Ascending aorta (tissue), 2 donors: ENCODE measurements around the gene CTAGE1. TPM values are rescaled to one million over a fixed set of nuclear protein-coding genes. Genes with fewer than 3 reads are reported as not detected.

Experiments used
- DNase-seq, 2 donors: peaks; one replicate each; pipeline ENCODE4 v3.0.0-alpha.2; 2019; ENCODE audit warnings: low spot score in 2 of 2
- H3K27ac ChIP-seq, 2 donors: fragments of 200-600 bp; sonication (generic); one replicate each; pipeline ENCODE4 v1.5.1; 2016 to 2017; ENCODE audit warnings: mild to moderate bottlenecking in 1 of 2
- H3K27me3 ChIP-seq: fragments of 200-600 bp; sonication (generic); one replicate; pipeline ENCODE4 v1.5.1; 2017
- H3K36me3 ChIP-seq, 2 donors: fragments of 200-600 bp; sonication (generic); one replicate each; pipeline ENCODE4 v1.5.1; 2016
- H3K4me1 ChIP-seq, 2 donors: fragments of 200-600 bp; sonication (generic); one replicate each; pipeline ENCODE4 v1.5.1; 2016 to 2017; ENCODE audit warnings: mild to moderate bottlenecking in 1 of 2
- H3K4me3 ChIP-seq, 2 donors: fragments of 200-600 bp; sonication (generic); one replicate each; pipeline ENCODE4 v1.5.1; 2016 to 2017; ENCODE audit warnings: mild to moderate bottlenecking in 1 of 2
- H3K9me3 ChIP-seq, 2 donors: fragments of 200-600 bp; sonication (generic); one replicate each; pipeline ENCODE4 v1.5.1; 2016
- CTCF ChIP-seq, 3 experiments: fragments of 200-600 bp in 2 of 3; fragments of 450-650 bp in 1 of 3; sonication (generic) in 2 of 3; IDR thresholded peaks; one replicate each; pipeline ENCODE4 v1.5.1; 2016 to 2019; ENCODE audit warnings: antibody characterized with exemption in 3 of 3, mild to moderate bottlenecking in 1 of 3, moderate library complexity in 1 of 3
- intact Hi-C: fragments of 100-400 bp; cut with DNase I; formaldehyde crosslinking; loops from one replicate; pipeline ENCODE4 v1.15.1; 2023
- total RNA-seq: library from RNA; depleted of rRNA; stranded (reverse); fragments of >200 nt; gene quantifications from one replicate; pipeline ENCODE4 v1.1.0, GENCODE V29; 2016

The CTAGE1 gene
- total RNA-seq, 1 donor from 2014 or later = not detected

- intact Hi-C loops = no loop called here
- TF ChIP-seq CTCF (IDR thresholded peaks at IDR 0.05) = no peak
- DNase-seq = no peak
Observed at GRCh38 chr18:22459491-22459890, 41.8 kb upstream of the CTAGE1 start.

GRCh38 chr18:22457524-22457923 lies 39.8 kb upstream of the CTAGE1 start:
- H3K27me3 ChIP-seq = no peaks in the 10 kb centered on the region
- H3K36me3 ChIP-seq = no peaks in the 10 kb centered on the region
- no peaks in the 10 kb centered on the region for H3K9me3 ChIP-seq
- DNase-seq = no peak
- H3K4me1 ChIP-seq = no peaks in the 10 kb centered on the region
- no peak for TF ChIP-seq CTCF (IDR thresholded peaks at IDR 0.05)
- H3K4me3 ChIP-seq = no peak overlapping the region
- intact Hi-C loops = no loop called here
- H3K27ac ChIP-seq = no peak overlapping the region

More at GRCh38 chr18:22459491-22459890, 41.8 kb upstream of the CTAGE1 start:
- no peak overlapping the region for H3K27ac ChIP-seq
- no peaks in the 10 kb centered on the region for H3K27me3 ChIP-seq
- H3K4me3 ChIP-seq = no peak overlapping the region
- no peaks in the 10 kb centered on the region for H3K4me1 ChIP-seq
- H3K36me3 ChIP-seq = no peaks in the 10 kb centered on the region
- no peaks in the 10 kb centered on the region for H3K9me3 ChIP-seq

GRCh38 chr18:22456547-22456946 lies 38.8 kb upstream of the CTAGE1 start:
- no peak overlapping the region for H3K27ac ChIP-seq
- TF ChIP-seq CTCF (IDR thresholded peaks at IDR 0.05) = no peak
- no peak for DNase-seq
- intact Hi-C loops = no loop called here
- H3K27me3 ChIP-seq = no peaks in the 10 kb centered on the region
- no peak overlapping the region for H3K4me3 ChIP-seq
- H3K4me1 ChIP-seq = peaks cover 0 to 4% of the 10 kb centered on the region in 2 donors
- H3K9me3 ChIP-seq = no peaks in the 10 kb centered on the region
- no peaks in the 10 kb centered on the region for H3K36me3 ChIP-seq

- intact Hi-C loops = no loop called here
- Histone ChIP-seq H3K9me3 (no peaks in the 10 kb centered on the region), H3K27me3 (no peaks in the 10 kb centered on the region), H3K4me1 (peaks cover 0 to 4% of the 10 kb centered on the region in 2 donors), H3K36me3 (no peaks in the 10 kb centered on the region), H3K27ac (no peak overlapping the region), H3K4me3 (no peak overlapping the region)
- no peak for DNase-seq
- TF ChIP-seq CTCF (IDR thresholded peaks at IDR 0.05) = no peak
Observed at GRCh38 chr18:22456116-22456480, 38.4 kb upstream of the CTAGE1 start.

- Histone ChIP-seq H3K4me3 (no peak overlapping the region), H3K9me3 (peaks cover 0 to 1% of the 10 kb centered on the region in 2 donors), H3K4me1 (peaks cover 0 to 4% of the 10 kb centered on the region in 2 donors), H3K27me3 (no peaks in the 10 kb centered on the region), H3K27ac (no peak overlapping the region), H3K36me3 (no peaks in the 10 kb centered on the region)
- intact Hi-C loops = no loop called here
- DNase-seq = no peak
- TF ChIP-seq CTCF (IDR thresholded peaks at IDR 0.05) = no peak
Observed at GRCh38 chr18:22455425-22456115, 37.9 kb upstream of the CTAGE1 start.
